ENCODE results near the gene PPP4R3B.
"Not testable (repeated sequence)": the region's sequence is repeated elsewhere in the genome, so short reads cannot be mapped to it uniquely, and the experiment has no call there.

PPP4R3B gene

GRCh38 chr2:55581874-55582547 lies 35.4 kb downstream of the PPP4R3B start:
- in situ Hi-C loops (cut with HindIII; ENCODE audit: low pct_unique_long_range_greater_than_20kb, low sequenced_read_pairs), result no loop called here
- no peak for DNase-seq (ENCODE audit: low read depth in 1 of 2, low spot score in 1 of 2)
- TF ChIP-seq JUND (IDR thresholded peaks at IDR 0.05; ENCODE audit: low read depth), result no peak

DNA sequence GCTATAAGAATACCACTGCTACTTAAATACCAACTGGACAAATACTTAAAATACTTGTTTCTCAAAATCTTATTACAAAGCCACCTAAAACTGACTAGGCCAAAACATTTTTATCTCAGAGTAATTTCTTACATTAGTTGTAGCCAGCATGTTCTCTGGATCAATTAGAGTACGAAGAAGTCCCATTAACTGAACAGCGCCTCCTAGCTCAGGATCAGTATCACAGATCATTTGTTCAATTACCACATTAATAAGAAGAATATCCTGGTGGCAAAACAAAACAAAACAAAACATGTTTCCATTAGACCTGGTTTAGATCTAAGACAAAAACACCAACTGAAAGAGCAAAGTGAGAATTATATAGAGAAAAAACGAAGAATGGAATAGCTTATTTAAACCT lies 36.0 kb downstream of the PPP4R3B start:
- no peak for TF ChIP-seq JUND (IDR thresholded peaks at IDR 0.05; ENCODE audit: low read depth)
- in situ Hi-C loops (cut with HindIII; ENCODE audit: low pct_unique_long_range_greater_than_20kb, low sequenced_read_pairs), result no loop called here
- DNase-seq (ENCODE audit: low read depth in 1 of 2, low spot score in 1 of 2), result peak in 1 of 2 experiments; percentile 3

- in situ Hi-C loops (cut with HindIII; ENCODE audit: low pct_unique_long_range_greater_than_20kb, low sequenced_read_pairs); DNase-seq (ENCODE audit: low read depth in 1 of 2, low spot score in 1 of 2): not testable (repeated sequence)
Observed at GRCh38 chr2:55569002-55569401, 48.4 kb downstream of the PPP4R3B start.

DNA sequence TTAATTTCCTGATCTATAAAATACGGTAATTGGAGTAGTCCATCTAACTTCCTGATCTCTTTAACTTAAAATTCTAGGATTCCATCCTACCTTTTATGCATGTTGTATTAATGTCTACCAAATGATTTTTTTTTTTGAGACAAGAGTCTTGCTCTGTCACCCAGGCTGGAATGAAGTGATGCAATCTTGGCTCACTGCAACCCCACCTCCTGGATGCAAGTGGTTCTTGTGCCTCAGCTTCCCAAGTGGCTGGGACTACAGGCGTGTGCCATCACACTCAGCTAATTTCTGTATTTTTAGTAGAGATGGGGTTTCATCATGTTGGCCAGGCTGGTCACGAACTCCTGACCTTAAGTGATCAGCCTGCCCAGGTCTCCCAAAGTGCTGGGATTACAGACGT lies 50.1 kb downstream of the PPP4R3B start:
- in situ Hi-C loops (cut with HindIII; ENCODE audit: low pct_unique_long_range_greater_than_20kb, low sequenced_read_pairs), result no loop called here
- TF ChIP-seq JUND (IDR thresholded peaks at IDR 0.05; ENCODE audit: low read depth), result no peak
- no peak for DNase-seq (ENCODE audit: low read depth in 1 of 2, low spot score in 1 of 2)

- no peak for DNase-seq (ENCODE audit: low read depth in 1 of 2, low spot score in 1 of 2)
- no peak for TF ChIP-seq JUND (IDR thresholded peaks at IDR 0.05; ENCODE audit: low read depth)
- in situ Hi-C loops (cut with HindIII; ENCODE audit: low pct_unique_long_range_greater_than_20kb, low sequenced_read_pairs), result no loop called here
Observed at GRCh38 chr2:55565613-55566012, 51.8 kb downstream of the PPP4R3B start.

DNA sequence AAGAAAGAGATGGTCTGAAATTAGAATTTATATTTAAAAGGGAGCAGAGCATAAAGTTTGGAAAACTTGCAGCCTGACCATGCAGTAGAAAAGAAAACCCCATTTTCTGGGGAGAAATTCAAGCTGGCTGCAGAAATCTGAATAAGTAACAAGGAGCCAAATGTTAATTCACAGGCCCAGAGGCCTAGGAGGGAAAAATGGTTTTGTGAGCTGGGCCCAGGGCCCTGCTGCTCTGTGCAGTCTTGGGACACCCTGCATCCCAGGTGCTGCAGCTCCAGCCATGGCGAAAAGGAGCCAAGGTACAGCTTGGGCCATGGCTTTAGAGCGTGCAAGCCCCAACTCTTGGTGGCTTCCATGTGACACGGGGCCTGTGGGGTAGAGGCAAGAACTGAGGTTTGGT lies 56.6 kb downstream of the PPP4R3B start:
- no peak for TF ChIP-seq JUND (IDR thresholded peaks at IDR 0.05; ENCODE audit: low read depth)
- in situ Hi-C loops (cut with HindIII; ENCODE audit: low pct_unique_long_range_greater_than_20kb, low sequenced_read_pairs), result no loop called here
- no peak for DNase-seq (ENCODE audit: low read depth in 1 of 2, low spot score in 1 of 2)

GRCh38 chr2:55556809-55557208 lies 60.6 kb downstream of the PPP4R3B start:
- in situ Hi-C loops (cut with HindIII; ENCODE audit: low pct_unique_long_range_greater_than_20kb, low sequenced_read_pairs), result no loop called here
- no peak for DNase-seq (ENCODE audit: low read depth in 1 of 2, low spot score in 1 of 2)
- TF ChIP-seq JUND (IDR thresholded peaks at IDR 0.05; ENCODE audit: low read depth), result no peak

DNA sequence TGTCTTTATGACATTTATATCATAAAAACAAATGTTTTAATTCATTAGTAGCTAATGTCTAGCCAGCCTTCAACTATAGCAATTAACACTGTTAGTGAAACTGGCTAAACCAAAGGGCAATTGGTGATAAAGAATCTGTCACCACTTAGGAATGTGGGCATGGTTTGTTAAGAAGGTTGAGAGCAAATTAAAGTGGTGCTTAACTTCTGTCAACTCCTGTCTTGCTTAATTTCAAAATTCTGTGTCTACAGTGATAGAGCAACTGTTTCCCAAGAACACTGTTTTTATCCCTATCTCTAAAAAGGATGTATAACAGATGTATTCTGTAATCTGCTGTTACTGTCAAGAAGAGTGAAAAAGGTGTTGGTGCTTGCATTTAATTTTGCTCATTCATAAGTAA lies 61.4 kb downstream of the PPP4R3B start:
- in situ Hi-C loops (cut with HindIII; ENCODE audit: low pct_unique_long_range_greater_than_20kb, low sequenced_read_pairs), result no loop called here
- TF ChIP-seq JUND (IDR thresholded peaks at IDR 0.05; ENCODE audit: low read depth), result no peak
- DNase-seq (ENCODE audit: low read depth in 1 of 2, low spot score in 1 of 2), result peak in 1 of 2 experiments; percentile 0

- in situ Hi-C loops (cut with HindIII; ENCODE audit: low pct_unique_long_range_greater_than_20kb, low sequenced_read_pairs), result no loop called here
- no peak for TF ChIP-seq JUND (IDR thresholded peaks at IDR 0.05; ENCODE audit: low read depth)
- DNase-seq (ENCODE audit: low read depth in 1 of 2, low spot score in 1 of 2), result no peak
Observed at GRCh38 chr2:55553321-55553720, 64.1 kb downstream of the PPP4R3B start.

- no peak for DNase-seq (ENCODE audit: low read depth in 1 of 2, low spot score in 1 of 2)
- in situ Hi-C loops (cut with HindIII; ENCODE audit: low pct_unique_long_range_greater_than_20kb, low sequenced_read_pairs), result no loop called here
- no peak for TF ChIP-seq JUND (IDR thresholded peaks at IDR 0.05; ENCODE audit: low read depth)
Observed at GRCh38 chr2:55550368-55551102, 66.9 kb downstream of the PPP4R3B start.

DNA sequence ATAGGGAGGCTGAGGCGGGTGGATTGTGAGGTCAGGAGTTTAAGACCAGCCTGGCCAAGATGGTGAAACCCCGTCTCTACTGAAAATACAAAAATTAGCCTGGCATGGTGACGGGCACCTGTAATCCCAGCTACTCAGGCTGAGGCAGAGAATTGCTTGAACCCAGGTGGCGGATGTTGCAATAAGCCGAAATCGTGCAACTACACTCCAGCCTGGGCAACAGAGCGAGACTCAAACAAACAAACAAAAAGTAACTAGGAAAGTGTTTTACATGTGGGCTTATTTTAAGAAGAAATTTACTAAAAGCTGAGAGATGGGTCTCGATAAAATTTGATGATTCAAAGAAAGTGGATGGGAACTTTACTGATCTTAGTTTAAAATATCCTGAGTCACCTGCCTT lies 69.7 kb downstream of the PPP4R3B start:
- in situ Hi-C loops (cut with HindIII; ENCODE audit: low pct_unique_long_range_greater_than_20kb, low sequenced_read_pairs); DNase-seq (ENCODE audit: low read depth in 1 of 2, low spot score in 1 of 2): not testable (repeated sequence)

DNA sequence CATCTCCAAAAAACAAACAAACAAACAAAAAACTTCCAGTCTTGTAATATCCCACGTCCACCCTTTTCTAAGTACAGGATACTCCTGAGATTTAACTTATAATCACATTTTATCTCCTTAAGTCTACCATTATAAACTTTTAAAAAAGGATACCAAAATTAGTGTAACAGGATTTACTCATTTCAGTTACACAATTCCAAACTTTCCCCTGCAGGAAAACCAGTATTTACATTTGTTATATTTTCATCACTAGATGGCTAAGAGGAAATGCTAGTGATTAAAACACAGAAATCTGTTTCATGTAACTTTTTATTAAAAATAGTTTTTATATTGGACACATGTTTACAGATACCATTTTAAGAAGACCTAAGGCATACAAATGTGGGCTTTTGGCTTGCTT lies 70.4 kb downstream of the PPP4R3B start:
- no peak for DNase-seq (ENCODE audit: low read depth in 1 of 2, low spot score in 1 of 2)
- in situ Hi-C loops (cut with HindIII; ENCODE audit: low pct_unique_long_range_greater_than_20kb, low sequenced_read_pairs), result no loop called here
- no peak for TF ChIP-seq JUND (IDR thresholded peaks at IDR 0.05; ENCODE audit: low read depth)

GRCh38 chr2:55530539-55531081 lies 86.8 kb downstream of the PPP4R3B start:
- no peak for TF ChIP-seq JUND (IDR thresholded peaks at IDR 0.05; ENCODE audit: low read depth)

More at GRCh38 chr2:55530539-55531081, 86.8 kb downstream of the PPP4R3B start:
- no peak for DNase-seq (ENCODE audit: low read depth in 1 of 2, low spot score in 1 of 2)
- in situ Hi-C loops (cut with HindIII; ENCODE audit: low pct_unique_long_range_greater_than_20kb, low sequenced_read_pairs), result no loop called here

Data from T47D (cell line).